Cortex of kidney (tissue), 1 donor: ENCODE results near the gene NPIPA3.
"Not testable (repeated sequence)": the region's sequence is repeated elsewhere in the genome, so short reads cannot be mapped to it uniquely, and the experiment has no call there.

ENCODE experiments used
- DNase-seq: peaks from one replicate; lab custom pipeline; 2025; lab: John Stamatoyannopoulos, UW

NPIPA3 gene

DNA sequence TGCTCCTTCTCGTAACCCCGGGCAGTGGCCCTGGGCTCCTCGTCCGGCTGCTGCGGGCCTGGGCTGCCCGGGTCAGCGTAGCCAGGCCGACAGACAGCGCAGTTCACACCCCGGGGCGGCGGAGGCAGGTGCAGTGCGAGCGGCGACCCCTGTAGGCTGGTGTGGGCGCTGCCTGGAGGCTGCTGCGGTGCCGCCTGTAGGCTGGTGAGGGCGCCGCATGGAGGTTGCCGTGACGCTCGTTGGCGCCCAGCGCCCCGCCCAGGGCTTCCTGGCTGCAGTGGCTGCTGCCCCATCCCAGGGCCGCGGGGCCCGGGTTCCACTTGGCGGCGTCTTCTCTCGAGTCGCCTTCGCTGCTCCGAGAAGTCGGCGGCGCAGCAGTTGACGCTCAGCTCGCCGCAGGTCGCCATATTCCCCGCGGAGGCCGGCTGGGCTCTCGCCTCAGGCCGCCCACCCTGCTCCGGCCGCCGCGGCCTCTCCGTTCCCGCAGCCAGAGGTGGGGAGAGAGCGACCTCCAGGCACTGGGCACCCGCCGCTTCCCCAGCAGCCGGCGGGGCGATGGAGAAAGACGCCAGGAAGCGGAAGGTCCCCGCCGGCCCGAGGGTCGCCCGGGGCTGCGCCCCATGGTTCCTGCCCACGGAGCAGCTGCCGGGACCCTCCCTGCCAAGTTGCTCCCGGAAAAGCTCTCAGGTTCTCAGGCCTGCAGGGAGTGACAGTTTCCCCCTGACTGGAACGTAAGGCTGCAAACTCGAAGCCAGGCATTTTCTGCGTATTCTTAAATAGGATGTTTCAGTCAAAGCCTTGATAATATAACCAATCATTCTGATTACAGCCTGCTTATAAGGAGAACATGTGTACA lies 39.3 kb downstream of the NPIPA3 start, which contains the start of gene NPIPA2:
Gene NPIPA2, plus strand, starts transcription at position 261 of the 856 bp plus-strand sequence. CDS start 5,533 bp downstream, outside the sequence.
- not testable (repeated sequence) for DNase-seq

- not testable (repeated sequence) for DNase-seq
Measured at GRCh38 chr16:14773654-14774053, 70.4 kb downstream of the NPIPA3 start.

DNA sequence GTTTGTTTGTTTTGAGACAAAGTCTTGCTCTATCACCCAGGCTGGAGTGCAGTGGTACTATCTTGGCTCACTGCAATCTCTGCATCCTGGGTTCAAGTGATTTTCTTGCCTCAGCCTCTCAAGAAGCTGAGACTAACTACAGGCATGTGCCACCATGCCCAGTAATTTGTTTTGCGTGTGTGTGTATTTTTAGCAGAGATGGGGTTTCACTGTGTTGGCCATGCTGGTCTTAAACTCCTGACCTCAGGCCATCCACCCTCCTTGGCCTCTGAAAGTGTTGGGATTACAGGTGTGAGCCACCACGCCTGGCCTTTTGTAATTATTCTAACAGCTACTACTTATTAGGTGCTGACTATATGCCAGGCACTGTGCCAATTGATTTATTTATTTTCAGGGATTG lies 72.4 kb downstream of the NPIPA3 start:
- not testable (repeated sequence) for DNase-seq
